ENCODE measurements around the gene SP3.

SP3 gene

DNA sequence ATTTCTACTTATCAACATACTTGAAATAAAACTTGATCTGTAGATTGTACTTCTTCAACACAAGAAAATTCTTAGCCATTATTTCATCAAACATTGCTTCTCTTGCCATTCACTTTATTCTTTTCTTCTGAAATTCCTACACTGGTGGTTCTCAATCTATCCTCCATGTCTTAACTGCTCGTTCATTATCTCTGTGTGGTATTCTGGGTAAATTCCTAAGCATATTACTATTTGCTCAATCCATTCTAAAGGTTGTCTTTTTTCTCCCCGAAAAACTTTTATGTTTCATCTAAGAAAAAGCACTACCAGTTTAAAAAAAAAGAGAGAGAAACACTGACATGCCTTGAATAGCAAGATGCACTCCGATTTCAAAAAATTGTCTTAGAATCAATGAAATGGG lies 18.0 kb downstream of the SP3 start:
- TF ChIP-seq, protein P1, sequence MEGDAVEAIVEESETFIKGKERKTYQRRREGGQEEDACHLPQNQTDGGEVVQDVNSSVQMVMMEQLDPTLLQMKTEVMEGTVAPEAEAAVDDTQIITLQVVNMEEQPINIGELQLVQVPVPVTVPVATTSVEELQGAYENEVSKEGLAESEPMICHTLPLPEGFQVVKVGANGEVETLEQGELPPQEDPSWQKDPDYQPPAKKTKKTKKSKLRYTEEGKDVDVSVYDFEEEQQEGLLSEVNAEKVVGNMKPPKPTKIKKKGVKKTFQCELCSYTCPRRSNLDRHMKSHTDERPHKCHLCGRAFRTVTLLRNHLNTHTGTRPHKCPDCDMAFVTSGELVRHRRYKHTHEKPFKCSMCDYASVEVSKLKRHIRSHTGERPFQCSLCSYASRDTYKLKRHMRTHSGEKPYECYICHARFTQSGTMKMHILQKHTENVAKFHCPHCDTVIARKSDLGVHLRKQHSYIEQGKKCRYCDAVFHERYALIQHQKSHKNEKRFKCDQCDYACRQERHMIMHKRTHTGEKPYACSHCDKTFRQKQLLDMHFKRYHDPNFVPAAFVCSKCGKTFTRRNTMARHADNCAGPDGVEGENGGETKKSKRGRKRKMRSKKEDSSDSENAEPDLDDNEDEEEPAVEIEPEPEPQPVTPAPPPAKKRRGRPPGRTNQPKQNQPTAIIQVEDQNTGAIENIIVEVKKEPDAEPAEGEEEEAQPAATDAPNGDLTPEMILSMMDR (IDR thresholded peaks at IDR 0.05; ENCODE audit: low read depth, low read length, missing control alignments), result no peak
- DNase-seq, result no peak
- in situ Hi-C loops (cut with HindIII; ENCODE audit: low pct_ligation_motif_present, low sequenced_read_pairs), result no loop called here
- H3K36me3 ChIP-seq (replicated peaks), result no peaks in the 10 kb centered on the region
- no peak overlapping the region for H3K4me3 ChIP-seq (ENCODE audit: low read depth, low read length)
- H3K27me3 ChIP-seq (replicated peaks), result no peaks in the 10 kb centered on the region
- H3K27ac ChIP-seq, result no peak overlapping the region

DNA sequence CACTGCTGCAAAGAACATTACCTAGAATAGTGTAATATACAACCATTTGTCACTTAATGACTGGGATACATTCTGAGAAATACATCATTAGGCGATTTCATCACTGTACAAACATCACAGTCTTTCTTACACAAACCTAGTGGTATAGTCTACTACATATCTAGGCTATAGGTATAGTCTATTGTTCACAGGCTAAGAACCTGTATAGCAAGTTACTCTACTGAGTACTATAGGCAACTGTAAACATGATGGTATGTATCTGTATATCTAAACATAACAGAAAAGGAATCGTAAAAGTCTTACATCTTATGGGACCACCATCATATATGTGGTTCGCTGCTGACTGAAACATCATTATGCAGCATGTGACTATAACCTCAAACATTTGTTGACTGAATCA lies 21.4 kb downstream of the SP3 start:
- Histone ChIP-seq H3K27me3 (replicated peaks) (no peaks in the 10 kb centered on the region), H3K27ac (no peak overlapping the region), H3K4me3 (ENCODE audit: low read depth, low read length) (no peak overlapping the region), H3K36me3 (replicated peaks) (no peaks in the 10 kb centered on the region)
- in situ Hi-C loops (cut with HindIII; ENCODE audit: low pct_ligation_motif_present, low sequenced_read_pairs), result no loop called here
- DNase-seq, result no peak
- TF ChIP-seq, protein P1 (IDR thresholded peaks at IDR 0.05; ENCODE audit: low read depth, low read length, missing control alignments), result no peak

GRCh38 chr2:173942861-173943523 lies 22.2 kb downstream of the SP3 start:
- DNase-seq, result no peak
- no peak overlapping the region for H3K27ac ChIP-seq
- H3K4me3 ChIP-seq (ENCODE audit: low read depth, low read length), result no peak overlapping the region
- TF ChIP-seq, protein P1 (IDR thresholded peaks at IDR 0.05; ENCODE audit: low read depth, low read length, missing control alignments), result no peak
- H3K36me3 ChIP-seq (replicated peaks), result no peaks in the 10 kb centered on the region
- no peaks in the 10 kb centered on the region for H3K27me3 ChIP-seq (replicated peaks)
- in situ Hi-C loops (cut with HindIII; ENCODE audit: low pct_ligation_motif_present, low sequenced_read_pairs), result no loop called here

DNA sequence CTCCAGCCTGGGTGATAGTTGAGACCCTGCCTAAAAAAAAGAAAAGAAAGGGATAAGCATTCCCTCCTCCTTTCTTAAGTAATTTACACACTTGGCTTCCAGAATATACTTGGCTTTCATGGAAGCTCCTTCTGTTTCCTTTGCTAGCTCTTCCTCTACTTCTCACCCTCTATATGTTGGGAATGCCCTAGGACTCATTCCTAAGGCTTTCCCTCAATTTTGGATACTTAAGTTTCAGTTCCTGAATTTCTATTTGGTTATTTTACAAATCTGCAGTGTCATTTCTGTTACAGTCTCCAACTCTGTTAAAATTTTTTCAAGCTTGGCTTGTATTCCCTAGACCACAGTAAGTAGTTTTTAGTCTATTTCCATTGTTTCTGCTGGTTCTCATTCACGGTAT lies 23.6 kb downstream of the SP3 start:
- TF ChIP-seq, protein P1 (IDR thresholded peaks at IDR 0.05; ENCODE audit: low read depth, low read length, missing control alignments), result no peak
- Histone ChIP-seq H3K27me3 (replicated peaks) (no peaks in the 10 kb centered on the region), H3K4me3 (ENCODE audit: low read depth, low read length) (no peak overlapping the region), H3K27ac (no peak overlapping the region), H3K36me3 (replicated peaks) (no peaks in the 10 kb centered on the region)
- no peak for DNase-seq
- in situ Hi-C loops (cut with HindIII; ENCODE audit: low pct_ligation_motif_present, low sequenced_read_pairs), result no loop called here

GRCh38 chr2:173940208-173941020 lies 24.8 kb downstream of the SP3 start:
- Histone ChIP-seq H3K27me3 (replicated peaks) (no peaks in the 10 kb centered on the region), H3K4me3 (ENCODE audit: low read depth, low read length) (no peak overlapping the region), H3K27ac (no peak overlapping the region), H3K36me3 (replicated peaks) (no peaks in the 10 kb centered on the region)
- in situ Hi-C loops (cut with HindIII; ENCODE audit: low pct_ligation_motif_present, low sequenced_read_pairs), result no loop called here
- TF ChIP-seq, protein P1 (IDR thresholded peaks at IDR 0.05; ENCODE audit: low read depth, low read length, missing control alignments), result no peak
- no peak for DNase-seq
